ENCODE measurements around the gene RGL2. TPM values are rescaled to one million over a fixed set of nuclear protein-coding genes. Genes with fewer than 3 reads are reported as not detected.

RGL2 gene
- total RNA-seq, 2 donors from 2014 or later, result 85.6 to 98.0 TPM

GRCh38 chr6:33312361-33313104, 13.8 kb upstream of the RGL2 start:
- H3K9me3 Mint-ChIP-seq, result no peaks in the 10 kb centered on the region
- H3K9me3 ChIP-seq (ENCODE audit: control insufficient read depth, low read length), result no peaks in the 10 kb centered on the region
- no peaks in the 10 kb centered on the region for H3K36me3 ChIP-seq (ENCODE audit: control insufficient read depth, insufficient read depth, low read length)
- peak overlapping the region; percentile 74 for H3K4me3 Mint-ChIP-seq
- H3K9ac ChIP-seq (ENCODE audit: extremely low read depth, low read length, poor library complexity, severe bottlenecking), result peak overlapping the region; percentile 31
- no peaks in the 10 kb centered on the region for H3K4me1 ChIP-seq (ENCODE audit: control insufficient read depth, insufficient read depth, low read length)
- H3K27ac Mint-ChIP-seq, result peak overlapping the region; percentile 48
- H3K27me3 ChIP-seq (ENCODE audit: control insufficient read depth, insufficient read depth, low read length, poor library complexity, severe bottlenecking), result peaks cover 20% of the 10 kb centered on the region
- 6 to 11% methylated on average over 18 to 29 of the region's 29 CpGs for WGBS, 2 experiments (ENCODE audit: insufficient coverage in 1 of 2, insufficient read length in 1 of 2)
- H3K4me1 Mint-ChIP-seq, result peaks cover 28% of the 10 kb centered on the region
- TF ChIP-seq CTCF (conservative IDR thresholded peaks at IDR 0.05), result peak; percentile 17
- peaks cover 4% of the 10 kb centered on the region for H3K36me3 Mint-ChIP-seq (ENCODE audit: low read depth)
- H3K27me3 Mint-ChIP-seq (ENCODE audit: insufficient read depth), result peaks cover 13% of the 10 kb centered on the region
- peak overlapping the region; percentile 75 for H3K4me3 ChIP-seq (ENCODE audit: low read length)
- no peak overlapping the region for H3K27ac ChIP-seq (ENCODE audit: low read depth, low read length)
- DNase-seq, result peak; percentile 92

- 92 to 93% methylated on average over 4 of the region's 4 CpGs for WGBS, 2 experiments (ENCODE audit: insufficient coverage in 1 of 2, insufficient read length in 1 of 2)
- Histone ChIP-seq H3K4me3 (ENCODE audit: low read length) (no peak overlapping the region), H3K27me3 (ENCODE audit: control insufficient read depth, insufficient read depth, low read length, poor library complexity, severe bottlenecking) (no peaks in the 10 kb centered on the region), H3K9me3 (ENCODE audit: control insufficient read depth, low read length) (no peaks in the 10 kb centered on the region), H3K36me3 (ENCODE audit: control insufficient read depth, insufficient read depth, low read length) (no peaks in the 10 kb centered on the region), H3K27ac (ENCODE audit: low read depth, low read length) (no peak overlapping the region), H3K4me1 (ENCODE audit: control insufficient read depth, insufficient read depth, low read length) (no peaks in the 10 kb centered on the region), H3K9ac (ENCODE audit: extremely low read depth, low read length, poor library complexity, severe bottlenecking) (no peak overlapping the region)
- Mint-ChIP-seq H3K4me1 (no peaks in the 10 kb centered on the region), H3K36me3 (ENCODE audit: low read depth) (peaks cover 2% of the 10 kb centered on the region), H3K27me3 (ENCODE audit: insufficient read depth) (no peaks in the 10 kb centered on the region), H3K27ac (no peak overlapping the region), H3K4me3 (no peak overlapping the region), H3K9me3 (no peaks in the 10 kb centered on the region)
- DNase-seq, result no peak
- no peak for TF ChIP-seq CTCF (conservative IDR thresholded peaks at IDR 0.05)
Measured at GRCh38 chr6:33306356-33306755, 7.6 kb upstream of the RGL2 start.

- TF ChIP-seq CTCF (conservative IDR thresholded peaks at IDR 0.05), result no peak
- Histone ChIP-seq H3K27ac (ENCODE audit: low read depth, low read length) (no peak overlapping the region), H3K4me1 (ENCODE audit: control insufficient read depth, insufficient read depth, low read length) (no peaks in the 10 kb centered on the region), H3K27me3 (ENCODE audit: control insufficient read depth, insufficient read depth, low read length, poor library complexity, severe bottlenecking) (no peaks in the 10 kb centered on the region), H3K9me3 (ENCODE audit: control insufficient read depth, low read length) (no peaks in the 10 kb centered on the region), H3K36me3 (ENCODE audit: control insufficient read depth, insufficient read depth, low read length) (no peaks in the 10 kb centered on the region), H3K9ac (ENCODE audit: extremely low read depth, low read length, poor library complexity, severe bottlenecking) (no peak overlapping the region), H3K4me3 (ENCODE audit: low read length) (no peak overlapping the region)
- Mint-ChIP-seq H3K27me3 (ENCODE audit: insufficient read depth) (no peaks in the 10 kb centered on the region), H3K27ac (no peak overlapping the region), H3K4me3 (no peak overlapping the region), H3K36me3 (ENCODE audit: low read depth) (peaks cover 2% of the 10 kb centered on the region), H3K9me3 (no peaks in the 10 kb centered on the region), H3K4me1 (peaks cover under 1% of the 10 kb centered on the region)
- no peak for DNase-seq
- WGBS, 2 experiments (ENCODE audit: insufficient coverage in 1 of 2, insufficient read length in 1 of 2), result 93 to 97% methylated on average over 5 to 8 of the region's 8 CpGs
Measured at GRCh38 chr6:33305052-33305451, 6.3 kb upstream of the RGL2 start.

Measured in endodermal cell (in vitro differentiated cells).